Colonic mucosa (tissue), 4 donors: Measurements from ENCODE around the gene DLGAP1. TPM values are rescaled to one million over a fixed set of nuclear protein-coding genes. Genes with fewer than 3 reads are reported as not detected.

Experiments
- DNase-seq: peaks from one replicate; pipeline ENCODE4 v3.0.0-alpha.2; 2020
- H3K27ac ChIP-seq: fragments of 200-600 bp; one replicate; pipeline ENCODE4 v1.8.0; 2021
- H3K27me3 ChIP-seq: fragments of 200-600 bp; one replicate; pipeline ENCODE4 v1.8.0; 2021
- H3K36me3 ChIP-seq: fragments of 200-600 bp; one replicate; pipeline ENCODE4 v1.8.0; 2021
- H3K4me1 ChIP-seq: fragments of 200-600 bp; one replicate; pipeline ENCODE4 v1.8.0; 2021; ENCODE audit warnings: mild to moderate bottlenecking
- H3K4me3 ChIP-seq: fragments of 200-600 bp; one replicate; pipeline ENCODE4 v1.8.0; 2021
- H3K9ac ChIP-seq, 2 donors: one replicate each; pipeline ENCODE4 v1.7.0; 2013; ENCODE audit warnings: control low read depth in 2 of 2, low read depth in 2 of 2, low read length in 2 of 2
- H3K9me3 ChIP-seq: fragments of 200-600 bp; one replicate; pipeline ENCODE4 v1.8.0; 2021
- CTCF ChIP-seq: fragments of 200-600 bp; IDR thresholded peaks from one replicate; pipeline ENCODE4 v1.8.0; 2022; ENCODE audit warnings: antibody characterized with exemption, mild to moderate bottlenecking
- intact Hi-C: fragments of 100-400 bp; cut with DNase I; formaldehyde crosslinking; loops from one replicate; pipeline ENCODE4 v1.14.1; 2022
- total RNA-seq, 2 donors: library from RNA; stranded (reverse); fragmentation: NEBNext Ultra II Directional in 1 of 2; extraction: Animal tissue kit (Norgen Biotek cat#: 25700) in 1 of 2; gene quantifications; one replicate each; pipeline ENCODE4 v1.2.1, GENCODE V29; 2021
- donor health status: healthy.
- donor health status: DM: no; HTN: no; CAD: no.
- donor health status: DM: no; HTN: no; CAD: no.

Gene DLGAP1
- total RNA-seq, 2 donors from 2014 or later: 0.25 to 0.50 TPM

- Histone ChIP-seq H3K27me3 (no peaks in the 10 kb centered on the region), H3K9ac (no peak overlapping the region), H3K9me3 (no peaks in the 10 kb centered on the region), H3K27ac (no peak overlapping the region), H3K4me3 (no peak overlapping the region), H3K36me3 (no peaks in the 10 kb centered on the region), H3K4me1 (peaks cover 8% of the 10 kb centered on the region)
- no peak for DNase-seq
- no peak for TF ChIP-seq CTCF
- intact Hi-C loops: loop anchor here (5.0 kb wide), 4 partner anchors 75 to 385 kb away; no protein-coding TSS in a partner anchor
Measured at GRCh38 chr18:3667255-3668137, 787.6 kb downstream of the DLGAP1 start.

GRCh38 chr18:3666526-3667254 is 788.4 kb downstream of the DLGAP1 start:
- Histone ChIP-seq H3K9me3 (no peaks in the 10 kb centered on the region), H3K9ac (no peak overlapping the region), H3K4me1 (peaks cover 8% of the 10 kb centered on the region), H3K4me3 (no peak overlapping the region), H3K36me3 (no peaks in the 10 kb centered on the region), H3K27ac (no peak overlapping the region), H3K27me3 (no peaks in the 10 kb centered on the region)
- DNase-seq: no peak
- TF ChIP-seq CTCF: no peak
- intact Hi-C loops: loop anchor here (5.0 kb wide), 4 partner anchors 74 to 384 kb away; no protein-coding TSS in a partner anchor

GRCh38 chr18:3665780-3666525 is 789.2 kb downstream of the DLGAP1 start:
- TF ChIP-seq CTCF: peak; percentile 91
- intact Hi-C loops: loop anchor here (5.0 kb wide), 4 partner anchors 74 to 384 kb away; no protein-coding TSS in a partner anchor
- Histone ChIP-seq H3K27ac (peak overlapping the region; percentile 72), H3K36me3 (no peaks in the 10 kb centered on the region), H3K9ac (peak overlapping the region in 1 of 2 donors; percentile 67), H3K4me3 (no peak overlapping the region), H3K9me3 (no peaks in the 10 kb centered on the region), H3K4me1 (peaks cover 5% of the 10 kb centered on the region), H3K27me3 (no peaks in the 10 kb centered on the region)
- DNase-seq: peak; percentile 91

- intact Hi-C loops: loop anchor here (5.0 kb wide), 4 partner anchors 73 to 383 kb away; no protein-coding TSS in a partner anchor
- no peaks in the 10 kb centered on the region for H3K36me3 ChIP-seq
- no peak for TF ChIP-seq CTCF
- peaks cover 5% of the 10 kb centered on the region for H3K4me1 ChIP-seq
- H3K9ac ChIP-seq: peak overlapping the region in 1 of 2 donors; percentile 48
- H3K27ac ChIP-seq: peak overlapping the region; percentile 72
- no peaks in the 10 kb centered on the region for H3K9me3 ChIP-seq
- H3K4me3 ChIP-seq: no peak overlapping the region
- DNase-seq: no peak
- no peaks in the 10 kb centered on the region for H3K27me3 ChIP-seq
Measured at GRCh38 chr18:3665204-3665603, 789.9 kb downstream of the DLGAP1 start.
